Fibroblast of skin of back (primary cell): ENCODE measurements around the gene PTPN13.
A peak's percentile ranks its signal among the peaks of the same experiment; 100 is the strongest.

ENCODE experiments used
- DNase-seq: peaks from one replicate; pipeline ENCODE4 v3.0.0-alpha.2; 2013

Gene PTPN13

DNA sequence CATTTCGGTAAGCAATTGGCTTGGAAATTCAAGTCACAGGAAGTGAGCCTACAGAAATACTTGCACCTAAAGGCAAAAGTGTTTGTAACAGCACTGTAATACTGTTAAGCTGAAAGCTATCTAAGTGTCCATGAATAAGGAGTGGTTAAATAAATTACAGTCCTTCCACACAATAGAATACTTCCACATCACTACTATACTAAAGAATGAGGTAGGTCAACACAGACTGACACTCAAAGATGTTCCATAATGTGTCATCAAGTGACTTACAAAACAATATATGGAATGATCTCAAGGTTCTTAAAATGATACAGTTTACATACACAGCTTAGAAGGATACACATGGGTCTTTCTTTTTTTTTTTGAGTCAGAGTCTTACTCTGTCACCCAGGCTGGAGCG is 228.0 kb downstream of the PTPN13 start:
- peak; percentile 48 for DNase-seq

DNA sequence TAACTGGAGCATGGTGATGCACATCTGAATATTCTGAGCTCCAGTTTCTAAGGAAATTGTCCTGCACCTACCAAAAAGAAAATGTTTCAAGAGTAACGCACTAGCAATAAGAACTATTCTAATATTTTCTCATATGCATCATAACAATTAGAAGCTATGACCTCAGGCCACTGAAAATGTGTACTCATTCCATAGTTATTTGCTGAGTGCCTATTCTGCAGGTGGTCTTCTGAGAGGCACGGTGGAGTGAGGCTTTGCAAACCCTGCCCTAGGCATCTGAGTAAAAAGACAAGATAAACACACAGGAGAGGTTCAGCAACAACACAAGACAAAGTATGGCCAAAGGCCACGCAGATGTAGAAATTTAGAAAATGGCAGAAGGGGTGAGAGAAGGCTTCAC is 231.4 kb downstream of the PTPN13 start:
- DNase-seq = no peak

DNA sequence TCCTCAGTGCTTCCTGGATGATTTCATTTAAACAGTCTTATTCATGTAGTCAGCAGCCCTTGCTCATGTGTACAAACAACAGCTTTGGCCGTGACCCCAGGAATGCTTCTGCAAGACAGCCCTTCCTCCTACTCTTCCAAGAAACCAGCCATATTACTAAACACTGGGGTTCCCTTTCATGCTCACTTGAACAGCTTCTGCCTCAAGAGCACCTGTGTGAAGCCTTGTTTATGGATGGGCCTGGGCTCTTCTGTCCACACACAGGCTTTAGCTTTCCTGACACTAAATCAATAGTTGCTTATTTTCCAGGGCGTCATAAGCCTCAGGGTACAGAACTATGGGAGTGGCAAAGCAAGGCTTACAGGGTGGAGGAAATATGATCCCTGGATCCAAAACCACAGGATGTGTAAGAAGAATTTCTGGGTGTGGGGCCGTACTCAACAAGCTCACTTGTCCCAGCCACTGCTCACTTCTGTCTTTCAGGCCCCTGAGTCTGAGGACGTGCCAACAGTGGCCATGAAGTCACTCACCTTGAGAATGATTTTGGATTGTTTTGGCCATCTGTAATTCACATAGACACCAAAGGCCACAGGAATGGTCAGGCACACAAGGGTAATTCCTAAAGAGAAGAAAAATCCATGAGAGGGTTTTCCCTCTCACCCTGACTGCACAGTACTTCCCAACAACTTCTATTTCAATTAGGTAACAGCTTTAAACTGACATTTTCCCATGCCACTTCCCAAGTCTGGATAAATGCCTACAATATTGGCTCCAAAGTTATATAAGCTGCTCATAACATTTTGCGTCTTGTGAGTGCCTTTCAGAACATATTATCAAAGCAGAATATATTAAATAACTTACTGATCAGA is 237.4 kb downstream of the PTPN13 start:
- peak; percentile 77 for DNase-seq

DNA sequence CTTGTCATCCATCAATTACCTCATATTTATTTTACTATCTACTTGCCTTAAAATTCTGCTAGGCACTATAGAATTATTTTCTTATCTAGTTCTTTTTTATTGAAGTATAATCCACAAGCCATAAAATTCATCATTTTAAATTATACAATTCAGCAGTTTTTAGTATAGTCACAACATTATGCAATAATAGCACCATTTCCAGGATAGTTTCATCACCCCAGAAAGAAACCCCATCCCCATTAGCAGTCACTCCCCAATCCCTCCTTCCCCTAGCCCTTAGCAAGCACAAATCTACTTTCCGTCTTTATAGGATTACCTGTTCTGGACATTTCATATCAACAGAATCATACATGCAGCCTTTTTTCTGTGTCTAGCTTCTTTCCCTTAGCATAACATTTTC is 239.5 kb downstream of the PTPN13 start:
- no peak for DNase-seq

DNA sequence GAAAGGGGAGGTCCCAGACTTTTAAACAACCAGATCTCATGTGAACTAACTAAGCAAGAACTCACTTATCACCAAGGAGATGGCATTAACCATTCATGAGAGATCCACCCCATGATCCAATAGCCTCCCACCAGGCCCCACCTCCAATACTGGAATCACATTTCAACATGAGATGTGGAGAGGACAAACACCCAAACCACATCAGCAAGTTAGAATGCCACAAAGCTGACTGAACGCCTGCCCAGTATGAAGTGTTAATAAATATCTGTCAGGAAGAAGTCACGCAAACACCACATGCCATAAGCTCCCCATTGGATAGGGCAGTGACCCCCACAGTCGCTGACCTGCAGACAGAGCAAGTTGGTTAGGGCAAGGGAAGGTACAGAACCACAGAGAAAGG is 240.8 kb downstream of the PTPN13 start:
- peak; percentile 52 for DNase-seq

DNA sequence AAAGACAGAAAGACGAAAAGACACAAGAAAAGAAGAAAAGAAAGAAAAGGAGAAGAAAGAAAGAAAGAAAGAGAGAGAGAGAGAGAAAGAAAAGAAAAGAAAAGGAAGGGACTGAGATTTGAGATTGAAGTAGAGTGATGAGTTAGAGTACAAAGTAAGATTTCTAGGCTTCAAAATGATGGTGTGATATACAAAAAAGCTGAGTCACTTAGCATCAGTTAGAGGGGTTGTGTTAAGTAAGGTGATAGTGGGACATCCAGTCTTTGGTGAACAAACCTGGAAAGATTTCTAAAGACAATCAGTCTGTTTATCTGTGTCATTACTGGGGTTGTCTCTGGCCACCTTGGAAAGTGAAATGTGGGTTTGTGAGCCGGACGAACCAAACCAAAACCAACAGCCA is 241.6 kb downstream of the PTPN13 start:
- DNase-seq = no peak

DNA sequence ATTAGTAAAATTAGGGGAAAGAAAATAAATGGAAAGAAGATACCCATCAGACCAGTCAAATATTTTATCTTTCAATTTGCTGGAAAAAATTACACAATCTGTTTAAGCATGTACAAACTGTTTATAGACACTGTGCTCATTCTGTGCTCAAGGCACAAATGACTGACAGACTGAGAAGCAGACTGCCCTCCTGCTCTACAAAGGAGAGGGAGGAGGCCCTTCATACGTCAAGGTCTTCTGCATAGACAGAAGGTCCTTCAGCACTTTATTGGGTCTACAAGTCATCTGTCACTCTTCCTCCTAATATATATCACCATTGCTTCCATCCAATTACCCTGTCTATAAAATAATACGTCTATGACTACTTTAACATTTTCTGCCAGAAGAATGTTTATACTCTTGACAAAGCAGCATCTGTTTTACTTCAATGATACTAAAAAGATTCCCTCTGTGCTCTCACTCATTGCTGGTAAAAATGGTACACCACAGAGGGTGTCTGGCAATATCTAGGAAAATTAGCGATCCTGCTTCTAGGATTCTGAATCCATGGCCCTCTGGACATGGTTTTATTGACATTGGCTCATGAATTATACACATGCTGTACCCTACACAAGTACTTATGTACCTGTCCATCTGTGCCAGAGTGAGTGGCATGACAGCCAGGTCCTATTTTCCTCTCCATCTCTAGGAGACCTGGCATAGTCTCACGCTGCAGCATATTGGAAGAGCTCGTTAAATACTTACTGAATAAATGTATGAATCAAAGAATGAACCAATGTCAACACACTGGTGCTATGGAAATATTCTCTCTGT is 243.8 kb downstream of the PTPN13 start:
- DNase-seq = no peak

DNA sequence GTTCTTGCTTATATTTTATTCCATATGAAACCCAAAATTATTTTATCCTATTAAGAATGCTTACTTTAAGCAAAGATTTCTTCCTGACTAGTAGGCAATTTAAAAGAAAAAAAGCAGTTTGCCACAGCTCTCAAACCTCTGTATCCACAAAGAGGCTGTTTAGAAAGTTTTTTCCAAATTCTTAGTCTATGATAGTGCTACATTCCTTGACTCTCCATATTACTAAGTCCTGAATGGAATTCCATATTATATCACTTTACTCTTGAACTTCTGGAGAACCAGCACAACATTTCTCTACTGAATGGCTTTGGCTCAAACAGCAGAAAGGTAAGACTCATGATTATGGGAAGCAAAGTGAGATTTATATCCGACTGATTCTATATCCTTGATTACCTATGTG is 246.7 kb downstream of the PTPN13 start:
- peak; percentile 41 for DNase-seq

DNA sequence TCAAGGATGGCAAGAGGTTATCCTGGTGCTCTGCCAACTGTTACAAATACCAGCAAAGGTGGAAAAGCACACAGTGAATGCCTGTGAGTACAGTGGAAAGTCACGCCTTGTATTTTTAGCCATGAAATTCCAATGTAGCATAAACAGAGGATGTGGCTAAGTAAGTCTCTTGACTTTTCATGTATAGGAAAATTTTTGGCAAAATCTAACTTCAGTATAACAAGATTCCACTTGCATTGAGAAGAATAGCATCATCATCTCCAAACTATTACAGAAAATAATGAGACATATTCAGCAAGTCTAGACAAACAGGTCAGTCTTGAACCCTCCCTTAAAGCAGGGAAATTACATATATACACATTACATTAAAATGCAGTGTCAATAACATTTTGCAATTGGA is 247.2 kb downstream of the PTPN13 start:
- no peak for DNase-seq

DNA sequence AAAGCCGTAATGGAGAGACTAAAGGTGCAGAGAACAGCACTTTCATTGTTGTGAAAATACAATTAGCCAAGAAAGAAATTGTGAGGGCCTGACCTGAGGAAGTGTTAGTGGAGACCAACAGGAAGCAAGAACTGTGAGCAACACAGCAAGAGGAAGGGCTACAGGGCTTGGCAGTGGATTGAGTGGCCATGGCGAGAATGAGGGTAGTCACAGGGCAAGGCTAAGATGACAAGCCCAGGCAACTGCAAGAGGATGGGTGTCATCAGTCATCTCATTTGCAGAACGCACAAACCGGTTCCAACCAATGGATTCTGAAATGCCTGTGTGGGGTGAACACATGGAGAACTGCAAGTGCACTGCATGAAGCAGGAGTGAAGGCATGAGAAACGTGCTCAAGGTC is 251.5 kb downstream of the PTPN13 start:
- no peak for DNase-seq

DNA sequence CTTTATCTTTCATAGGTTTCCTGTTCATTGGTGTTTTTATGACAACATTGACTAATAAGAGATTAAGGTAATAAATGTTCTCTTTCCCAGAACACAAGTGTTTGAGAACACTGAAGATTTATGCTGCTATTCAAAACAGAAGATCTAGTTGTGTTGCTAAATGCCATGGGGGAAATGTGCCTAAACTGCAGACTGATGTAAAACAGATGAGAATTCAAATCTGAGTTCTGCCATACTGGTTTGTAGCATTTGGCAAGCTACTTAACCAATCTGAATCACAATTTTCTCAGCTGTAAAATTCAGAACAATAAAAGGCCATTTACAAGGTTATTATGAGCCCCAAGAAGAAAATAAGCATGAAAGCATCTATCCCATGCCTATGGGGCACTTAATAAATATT is 252.8 kb downstream of the PTPN13 start:
- no peak for DNase-seq

DNA sequence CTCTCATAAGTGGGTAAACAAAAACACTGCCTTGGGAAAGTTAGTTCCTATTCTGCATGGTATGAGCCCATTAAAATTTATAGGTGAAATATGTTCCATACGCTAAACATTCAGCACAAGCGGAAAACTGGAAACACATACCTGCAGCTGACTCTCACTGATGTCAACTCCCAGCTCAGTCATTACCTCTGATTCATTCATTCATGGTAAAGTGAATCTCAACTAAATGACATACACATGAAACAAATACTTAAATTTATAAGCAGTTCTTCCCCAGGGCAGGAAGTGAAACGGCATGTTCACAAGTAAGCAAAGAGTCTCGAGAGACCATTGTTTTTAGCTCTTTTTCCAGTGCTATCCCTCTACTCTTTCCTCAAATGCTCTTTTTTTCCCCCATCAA is 253.5 kb downstream of the PTPN13 start:
- no peak for DNase-seq

DNA sequence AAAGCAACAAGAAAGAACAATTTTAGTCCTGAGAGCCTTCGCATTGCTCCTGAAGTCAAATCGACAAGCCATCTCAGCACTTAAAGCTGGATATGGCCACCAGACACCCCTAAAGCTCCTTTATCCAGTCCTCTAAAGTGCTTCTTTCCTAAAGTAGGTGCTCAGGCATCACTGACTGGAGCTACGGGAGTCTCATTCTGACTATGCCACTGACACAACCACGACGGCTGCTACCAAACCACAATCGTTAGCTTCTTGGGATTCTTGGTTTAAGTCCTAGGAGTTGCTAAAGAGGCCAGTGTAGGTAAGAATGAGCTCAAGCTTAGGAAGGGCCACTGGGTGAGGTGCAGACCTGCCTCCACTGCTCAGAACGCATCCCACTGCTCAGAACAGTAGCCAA is 254.0 kb downstream of the PTPN13 start:
- DNase-seq = no peak

DNA sequence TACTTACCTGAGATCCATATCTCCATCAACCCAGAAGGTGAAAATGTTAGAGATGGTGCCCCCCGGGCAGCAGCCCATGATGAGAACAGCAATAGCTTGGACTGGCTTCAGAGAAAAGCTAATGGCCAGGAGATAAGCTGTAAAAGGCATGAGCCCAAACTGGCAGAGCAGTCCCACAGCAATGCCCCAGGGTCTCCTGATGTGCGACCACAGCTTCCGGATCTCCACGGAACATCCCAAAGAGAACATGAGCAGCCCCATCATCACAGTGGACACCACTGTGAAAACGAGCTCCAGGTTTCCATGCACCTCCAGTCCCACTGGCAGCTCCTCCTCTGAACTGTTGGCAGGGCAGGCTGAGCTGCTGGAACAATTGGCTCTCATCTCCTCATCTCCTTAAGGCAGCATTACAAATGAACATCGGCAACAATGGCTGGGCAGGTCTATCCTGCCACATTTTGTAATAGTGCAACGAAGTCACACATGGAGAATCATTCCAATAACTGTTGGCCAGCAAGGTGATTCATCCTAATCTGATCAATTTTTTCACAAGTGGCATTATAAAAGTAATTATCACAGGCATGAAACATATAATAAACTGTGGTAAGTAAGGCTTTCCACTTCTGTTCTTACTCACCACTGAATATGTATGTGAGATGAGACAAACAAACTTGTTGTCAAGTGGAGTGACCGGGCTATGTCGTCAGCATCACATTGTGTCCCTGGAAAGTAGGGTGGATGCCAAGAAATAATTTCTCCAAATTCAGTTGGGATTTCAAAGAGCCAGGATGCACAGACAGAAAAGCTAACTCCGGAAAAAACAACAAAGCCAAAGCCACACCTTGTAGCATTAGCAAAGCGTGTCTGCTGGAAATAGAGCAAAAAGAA is 254.9 kb downstream of the PTPN13 start, which contains the start of gene SLC10A6:
Gene SLC10A6 (minus strand): TSS at position 653 of the 888 bp plus-strand sequence. CDS start 269 bp downstream, at position 384.
- no peak for DNase-seq

DNA sequence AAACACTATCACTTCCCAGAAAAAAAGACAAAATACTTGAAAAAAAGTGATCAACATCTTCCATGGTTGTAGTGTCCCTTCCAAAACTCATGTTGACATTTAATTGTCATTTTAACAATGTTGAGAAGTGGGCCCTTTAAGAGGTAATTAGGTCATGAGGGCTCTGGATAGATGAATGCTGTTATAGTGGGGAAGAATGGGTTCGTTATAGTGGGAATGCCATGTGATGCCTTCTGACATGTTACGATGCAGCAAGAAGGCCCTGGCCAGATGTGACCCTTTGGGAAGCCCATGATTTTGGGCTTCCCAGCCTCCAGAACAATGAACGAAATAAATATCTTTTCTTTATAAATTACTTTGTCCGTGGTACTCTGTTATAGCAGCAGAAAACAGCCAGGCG is 259.1 kb downstream of the PTPN13 start:
- no peak for DNase-seq

DNA sequence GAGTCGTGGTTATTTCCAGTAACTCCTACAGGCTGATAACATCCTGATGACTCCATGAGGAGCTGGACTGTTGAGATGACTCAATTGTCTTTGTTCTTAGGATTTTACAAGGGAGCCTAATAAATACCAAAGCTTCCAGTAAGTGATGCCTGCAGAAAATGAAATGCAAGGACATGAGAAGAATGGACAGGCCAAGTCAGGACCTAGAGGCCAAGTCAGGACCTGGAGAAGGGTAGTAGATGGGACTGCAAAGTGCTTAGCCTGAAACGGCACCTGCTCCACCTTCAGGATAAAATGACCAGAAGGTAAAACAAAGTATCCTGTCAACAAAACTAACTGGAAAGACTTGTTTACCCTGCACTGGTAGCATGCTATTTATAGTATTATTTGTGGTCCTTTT is 261.5 kb downstream of the PTPN13 start:
- peak; percentile 67 for DNase-seq

DNA sequence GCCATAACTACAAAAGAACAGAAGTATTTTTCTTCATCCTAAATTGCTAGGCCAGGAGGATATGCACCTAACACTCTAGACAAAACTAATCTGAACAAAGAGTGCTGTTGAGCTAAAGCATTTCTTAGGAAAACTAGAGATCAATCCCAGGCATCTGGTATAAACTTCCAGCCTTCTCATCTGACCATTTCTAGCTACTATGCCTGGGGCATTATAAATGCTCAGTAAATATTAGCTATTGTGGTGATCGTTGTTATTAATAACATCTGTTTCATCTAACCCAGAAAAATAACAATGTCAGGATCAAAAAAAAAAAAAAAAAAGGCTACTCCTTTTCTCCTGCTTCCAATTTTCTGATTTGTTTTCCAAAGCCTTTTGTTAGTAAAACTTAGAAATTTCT is 262.8 kb downstream of the PTPN13 start:
- peak; percentile 6 for DNase-seq

DNA sequence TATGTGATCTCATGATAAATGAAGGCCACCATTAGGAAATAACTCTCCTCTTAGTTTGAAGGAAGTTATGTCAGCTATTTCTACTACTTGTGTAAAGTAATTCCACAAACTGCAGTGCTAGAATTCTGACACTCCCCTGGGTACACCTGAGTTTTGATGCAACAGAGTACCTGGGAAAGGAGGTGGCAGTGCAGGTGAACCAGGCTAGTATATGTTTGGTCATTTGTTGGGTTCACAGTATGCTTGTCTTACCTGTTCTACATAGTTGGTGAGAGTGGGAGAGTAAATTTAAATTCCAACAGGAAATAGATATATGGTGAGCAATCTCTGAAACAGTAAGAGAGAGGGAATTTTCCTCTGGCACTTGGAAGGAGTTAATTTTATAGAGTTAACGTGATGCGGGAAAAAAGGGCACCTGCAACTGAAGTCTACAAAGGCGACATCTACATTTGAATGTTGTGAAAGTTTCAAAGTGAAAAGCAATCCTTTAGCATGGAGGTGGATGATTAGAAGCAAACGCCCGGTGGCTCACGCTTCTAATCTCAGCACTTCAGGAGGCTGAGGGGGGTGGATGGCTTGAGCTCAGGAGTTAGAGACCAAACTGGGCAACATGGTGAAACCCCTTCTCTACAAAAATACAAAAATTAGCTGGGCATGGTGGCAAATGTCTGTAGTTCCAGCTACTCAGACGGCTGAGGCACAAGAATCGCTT is 263.4 kb downstream of the PTPN13 start:
- DNase-seq = peak; percentile 25
